SU-DHL-6 (cell line): ENCODE measurements around the gene NAV3.

Experiments used
- H2AFZ ChIP-seq: fragments of 200-600 bp; sonication (generic); 2 replicates; pipeline ENCODE4 v1.6.1; 2014; ENCODE audit warnings: low read depth, mild to moderate bottlenecking, moderate library complexity, mixed read lengths, antibody characterized with exemption, low read length; ENCODE audit not compliant: severe bottlenecking
- H3F3A ChIP-seq: fragments of 200-600 bp; shearing (Covaris generic); 2 replicates; pipeline ENCODE4 v1.6.0; 2016; ENCODE audit warnings: antibody characterized with exemption, mild to moderate bottlenecking; ENCODE audit not compliant: insufficient read depth
- H3K27ac ChIP-seq: fragments of 200-600 bp; sonication (generic); 2 replicates; pipeline ENCODE4 v1.5.1; 2016; ENCODE audit warnings: low read depth, mild to moderate bottlenecking, low read length, moderate library complexity, mixed read lengths
- H3K27me3 ChIP-seq: fragments of 200-600 bp; sonication (generic), shearing (Covaris generic); 2 replicates; pipeline ENCODE4 v1.6.0; 2014; ENCODE audit warnings: mild to moderate bottlenecking, low read length
- H3K36me3 ChIP-seq: fragments of 200-600 bp; sonication (generic); 2 replicates; pipeline ENCODE4 v1.6.1; 2014; ENCODE audit warnings: mild to moderate bottlenecking, low read length, mixed read lengths
- H3K4me2 ChIP-seq: fragments of 300-600, 200-600 bp; shearing (Covaris generic), sonication (generic); 2 replicates; pipeline ENCODE4 v1.6.0; 2014; ENCODE audit warnings: low read length, low read depth, mild to moderate bottlenecking; ENCODE audit not compliant: poor library complexity, severe bottlenecking
- H3K4me3 ChIP-seq: fragments of 200-600 bp; sonication (generic); 2 replicates; pipeline ENCODE4 v1.5.1; 2014; ENCODE audit warnings: antibody characterized with exemption, low read length, mild to moderate bottlenecking, mixed read lengths; ENCODE audit not compliant: insufficient read depth, poor library complexity, severe bottlenecking
- H3K79me2 ChIP-seq: fragments of 200-600 bp; sonication (generic); 2 replicates; pipeline ENCODE4 v1.6.1; 2014; ENCODE audit warnings: mild to moderate bottlenecking, low read length, moderate library complexity; ENCODE audit not compliant: insufficient read depth
- H3K9ac ChIP-seq: fragments of 200-600 bp; sonication (generic); 2 replicates; pipeline ENCODE4 v1.7.0; 2014; ENCODE audit warnings: mild to moderate bottlenecking, low read length
- H3K9me2 ChIP-seq: fragments of 200-600 bp; sonication (generic); replicated peaks from 2 replicates; pipeline ENCODE4 v1.6.1; 2014; ENCODE audit warnings: low read length; ENCODE audit not compliant: insufficient read depth
- H3K9me3 ChIP-seq: fragments of 200-600 bp; sonication (generic); 2 replicates; pipeline ENCODE4 v1.6.1; 2014; ENCODE audit warnings: low read length, mixed read lengths; ENCODE audit not compliant: insufficient read depth
- H4K20me1 ChIP-seq: fragments of 200-600 bp; sonication (generic); 2 replicates; pipeline ENCODE4 v1.6.1; 2014; ENCODE audit warnings: low read depth, mild to moderate bottlenecking, antibody characterized with exemption, low read length, moderate library complexity, mixed read lengths
- EZH2phosphoT487 ChIP-seq: fragments of 200-600 bp; sonication (generic), shearing (Covaris generic); conservative IDR thresholded peaks from 2 replicates; pipeline ENCODE4 v1.6.1; 2018; ENCODE audit warnings: mild to moderate bottlenecking, antibody characterized with exemption, low read length, moderate library complexity, mixed read lengths
- TF ChIP-seq, protein P1 (sequence below): fragments of 200-600 bp; sonication (generic); IDR thresholded peaks from one replicate; pipeline ENCODE4 v1.5.1; 2017; ENCODE audit warnings: antibody characterized with exemption, mild to moderate bottlenecking, low read length, moderate library complexity; ENCODE audit not compliant: insufficient read depth, poor library complexity, severe bottlenecking

NAV3 gene

DNA sequence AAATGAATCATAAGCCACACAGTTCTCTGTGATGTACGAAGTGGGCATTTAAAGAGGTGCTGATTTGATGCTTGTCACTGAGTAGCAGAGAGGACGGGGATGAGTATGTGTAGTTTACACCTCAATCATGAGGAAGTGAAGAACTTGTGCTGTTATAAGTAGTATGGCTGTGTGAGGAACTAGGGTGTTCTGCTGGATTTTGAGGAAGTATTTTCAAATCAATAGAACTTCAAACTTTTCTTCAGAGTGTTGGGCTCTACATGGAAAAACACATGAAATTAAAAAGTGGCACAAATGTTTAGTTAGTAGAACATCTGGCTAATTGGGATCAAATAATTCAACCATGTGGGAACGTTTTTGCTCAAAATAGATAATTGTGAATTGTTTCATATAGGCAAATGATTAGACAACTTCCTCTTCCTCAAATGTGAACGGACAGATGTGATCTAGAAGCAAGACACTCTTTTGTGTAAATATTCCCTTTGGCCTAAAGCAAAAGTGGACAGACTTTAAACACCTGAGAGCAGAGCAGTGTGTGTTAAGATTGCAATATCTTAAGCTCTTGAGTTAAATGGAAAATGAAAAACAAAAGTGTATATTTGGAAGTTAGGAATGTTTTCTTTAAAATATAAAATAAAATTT is 168.5 kb downstream of the NAV3 start:
- no peaks in the 10 kb centered on the region for H3K9me2 ChIP-seq
- H3K27ac ChIP-seq: no peak overlapping the region
- no peaks in the 10 kb centered on the region for H3K79me2 ChIP-seq
- H3F3A ChIP-seq: no peaks in the 10 kb centered on the region
- TF ChIP-seq, protein P1, sequence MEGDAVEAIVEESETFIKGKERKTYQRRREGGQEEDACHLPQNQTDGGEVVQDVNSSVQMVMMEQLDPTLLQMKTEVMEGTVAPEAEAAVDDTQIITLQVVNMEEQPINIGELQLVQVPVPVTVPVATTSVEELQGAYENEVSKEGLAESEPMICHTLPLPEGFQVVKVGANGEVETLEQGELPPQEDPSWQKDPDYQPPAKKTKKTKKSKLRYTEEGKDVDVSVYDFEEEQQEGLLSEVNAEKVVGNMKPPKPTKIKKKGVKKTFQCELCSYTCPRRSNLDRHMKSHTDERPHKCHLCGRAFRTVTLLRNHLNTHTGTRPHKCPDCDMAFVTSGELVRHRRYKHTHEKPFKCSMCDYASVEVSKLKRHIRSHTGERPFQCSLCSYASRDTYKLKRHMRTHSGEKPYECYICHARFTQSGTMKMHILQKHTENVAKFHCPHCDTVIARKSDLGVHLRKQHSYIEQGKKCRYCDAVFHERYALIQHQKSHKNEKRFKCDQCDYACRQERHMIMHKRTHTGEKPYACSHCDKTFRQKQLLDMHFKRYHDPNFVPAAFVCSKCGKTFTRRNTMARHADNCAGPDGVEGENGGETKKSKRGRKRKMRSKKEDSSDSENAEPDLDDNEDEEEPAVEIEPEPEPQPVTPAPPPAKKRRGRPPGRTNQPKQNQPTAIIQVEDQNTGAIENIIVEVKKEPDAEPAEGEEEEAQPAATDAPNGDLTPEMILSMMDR: no peak
- no peak overlapping the region for H3K9ac ChIP-seq
- no peaks in the 10 kb centered on the region for H3K9me3 ChIP-seq
- no peak overlapping the region for H3K4me2 ChIP-seq
- no peaks in the 10 kb centered on the region for H4K20me1 ChIP-seq
- peak overlapping the region; percentile 60 for H2AFZ ChIP-seq
- H3K4me3 ChIP-seq: no peak overlapping the region
- H3K27me3 ChIP-seq: no peaks in the 10 kb centered on the region
- no peaks in the 10 kb centered on the region for H3K36me3 ChIP-seq

DNA sequence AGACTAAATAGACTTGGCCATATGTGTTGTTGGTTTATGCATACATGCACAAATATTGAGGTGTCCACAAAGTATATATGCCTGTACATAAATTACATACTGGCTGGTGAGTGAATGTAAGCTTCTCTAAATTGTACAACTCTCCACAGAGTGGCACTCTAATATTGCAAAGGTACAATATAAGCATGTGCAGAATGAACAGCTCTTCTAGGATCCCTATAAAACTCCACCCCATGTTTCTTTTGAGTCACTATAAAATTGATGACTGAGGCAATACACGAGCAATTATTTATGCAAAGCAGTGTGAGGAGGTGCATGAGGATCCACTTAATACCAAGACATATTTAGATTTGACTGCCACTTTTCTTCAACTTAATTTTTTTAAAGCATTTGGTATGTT is 172.2 kb downstream of the NAV3 start:
- Histone ChIP-seq H3K27ac (no peak overlapping the region), H3K4me2 (no peak overlapping the region), H3K79me2 (no peaks in the 10 kb centered on the region), H3K9me2 (no peaks in the 10 kb centered on the region), H3K9ac (no peak overlapping the region), H3K9me3 (no peaks in the 10 kb centered on the region), H2AFZ (no peak overlapping the region), H3K27me3 (no peaks in the 10 kb centered on the region), H4K20me1 (no peaks in the 10 kb centered on the region), H3K4me3 (no peak overlapping the region), H3F3A (no peaks in the 10 kb centered on the region), H3K36me3 (no peaks in the 10 kb centered on the region)
- TF ChIP-seq, protein P1: no peak
- no peak for TF ChIP-seq EZH2phosphoT487

DNA sequence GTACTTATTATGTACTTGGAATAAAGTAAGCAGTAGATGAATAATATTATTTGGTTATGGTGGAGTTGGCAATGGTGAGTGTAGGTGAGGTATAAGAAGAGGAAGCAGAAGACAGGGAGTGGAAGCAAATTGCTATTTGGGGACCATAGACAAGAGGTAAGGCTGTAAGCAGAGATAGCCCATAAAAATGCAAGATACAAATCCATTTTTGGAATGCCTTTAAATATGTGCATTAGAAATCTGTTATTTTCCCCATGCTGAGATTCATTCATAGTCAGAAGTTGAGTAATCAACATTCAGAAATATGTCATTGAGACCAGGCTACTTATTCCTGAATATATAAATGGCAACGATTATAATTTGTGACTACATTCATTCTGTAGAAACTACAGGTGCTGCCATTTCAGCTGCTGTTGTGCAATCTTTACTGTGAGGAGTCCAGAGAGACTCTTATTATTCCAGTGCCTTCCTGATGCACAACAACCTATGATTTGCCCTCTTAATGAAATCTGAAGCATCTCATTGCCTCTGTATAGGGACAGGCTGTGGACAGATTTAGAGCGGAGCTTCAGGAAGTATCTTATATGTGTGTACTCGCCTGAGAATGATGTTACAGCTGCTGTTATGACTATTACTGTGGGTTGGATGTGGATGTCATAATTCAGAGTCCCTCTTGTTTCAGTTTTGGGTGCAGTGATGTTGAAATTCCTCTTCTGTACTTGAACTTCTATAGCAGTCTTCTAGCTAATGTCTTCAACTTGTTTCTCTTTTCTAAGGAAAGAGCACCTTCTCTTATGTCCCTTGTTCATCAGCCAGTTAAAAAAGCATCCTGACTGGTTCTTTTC is 173.8 kb downstream of the NAV3 start:
- Histone ChIP-seq H3K36me3 (no peaks in the 10 kb centered on the region), H3K27me3 (no peaks in the 10 kb centered on the region), H3K4me2 (no peak overlapping the region), H3K27ac (no peak overlapping the region), H3K9me2 (no peaks in the 10 kb centered on the region), H3K9ac (no peak overlapping the region), H3K9me3 (no peaks in the 10 kb centered on the region), H3K79me2 (no peaks in the 10 kb centered on the region), H3K4me3 (no peak overlapping the region), H4K20me1 (no peaks in the 10 kb centered on the region), H2AFZ (no peak overlapping the region), H3F3A (no peaks in the 10 kb centered on the region)
- TF ChIP-seq EZH2phosphoT487: no peak
- TF ChIP-seq, protein P1: no peak
